ENCODE results near the gene TCF25.
"Not testable (repeated sequence)": the region's sequence is repeated elsewhere in the genome, so short reads cannot be mapped to it uniquely, and the experiment has no call there.

TCF25 gene

GRCh38 chr16:89834813-89835363 is 38.5 kb upstream of the TCF25 start:
- H3K4me1 ChIP-seq (ENCODE audit: control insufficient read depth in 1 of 2, insufficient read depth in 2 of 2, low read length in 2 of 2); H3K9me3 ChIP-seq (ENCODE audit: control insufficient read depth in 1 of 2, low read length in 2 of 2); H3K36me3 ChIP-seq (ENCODE audit: control insufficient read depth in 1 of 2, insufficient read depth in 2 of 2, low read length in 2 of 2); H3K27me3 ChIP-seq (ENCODE audit: low read depth, low read length); H3K27ac ChIP-seq (ENCODE audit: low read length); H3K4me3 ChIP-seq (ENCODE audit: low read depth in 1 of 2, low read length in 2 of 2): not testable (repeated sequence)

DNA sequence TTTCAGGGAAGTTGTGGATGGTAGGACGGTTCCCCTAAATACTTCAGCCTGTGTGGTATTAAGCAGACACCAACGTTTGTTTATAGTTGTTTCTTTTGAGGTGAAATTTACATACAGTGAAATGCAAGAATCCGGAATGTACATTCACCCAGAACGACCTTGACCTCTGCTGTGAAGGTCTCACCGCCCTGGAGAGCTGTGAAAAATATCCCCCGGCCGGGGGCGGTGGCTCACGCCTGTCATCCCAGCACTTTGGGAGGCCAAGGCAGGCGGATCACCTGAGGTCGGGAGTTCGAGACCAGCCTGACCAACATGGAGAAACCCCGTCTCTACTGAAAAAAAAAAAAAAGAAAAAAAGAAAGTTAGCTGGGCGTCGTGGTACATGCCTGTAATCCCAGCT is 36.9 kb upstream of the TCF25 start:
- not testable (repeated sequence) for H3K4me3 ChIP-seq (ENCODE audit: low read depth in 1 of 2, low read length in 2 of 2); H3K9me3 ChIP-seq (ENCODE audit: control insufficient read depth in 1 of 2, low read length in 2 of 2); H3K36me3 ChIP-seq (ENCODE audit: control insufficient read depth in 1 of 2, insufficient read depth in 2 of 2, low read length in 2 of 2); H3K27ac ChIP-seq (ENCODE audit: low read length); H3K4me1 ChIP-seq (ENCODE audit: control insufficient read depth in 1 of 2, insufficient read depth in 2 of 2, low read length in 2 of 2); H3K27me3 ChIP-seq (ENCODE audit: low read depth, low read length)

DNA sequence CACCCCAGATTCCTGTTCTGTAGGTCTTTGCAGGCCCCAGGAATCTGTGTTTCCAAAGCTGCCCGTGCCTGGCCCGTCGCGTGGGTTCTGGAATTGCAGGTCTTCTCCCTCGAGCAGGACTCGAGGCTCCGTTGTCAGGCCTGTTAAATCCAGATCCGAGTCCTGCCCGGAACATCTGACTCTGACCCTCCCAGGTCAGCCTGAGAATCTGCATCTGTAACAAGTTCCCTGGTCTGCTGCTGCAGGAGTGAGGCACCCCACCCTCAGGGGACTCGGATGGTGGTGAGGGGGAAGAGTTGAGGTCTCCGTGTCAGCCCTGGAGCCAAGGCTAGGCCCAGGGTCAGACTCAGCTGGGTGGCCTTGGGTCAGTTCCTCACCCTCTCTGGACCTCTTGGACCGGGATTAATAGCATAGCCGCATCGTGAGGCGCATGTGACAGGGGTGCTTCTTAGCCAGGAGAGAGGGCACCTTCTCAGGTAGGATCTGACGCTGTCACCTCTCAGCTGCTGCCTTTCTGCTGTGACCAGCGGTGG is 36.3 kb upstream of the TCF25 start:
- Histone ChIP-seq H3K27ac (ENCODE audit: low read length) (no peak overlapping the region), H3K4me1 (ENCODE audit: control insufficient read depth in 1 of 2, insufficient read depth in 2 of 2, low read length in 2 of 2) (no peaks in the 10 kb centered on the region), H3K27me3 (ENCODE audit: low read depth, low read length) (no peaks in the 10 kb centered on the region), H3K9me3 (ENCODE audit: control insufficient read depth in 1 of 2, low read length in 2 of 2) (no peaks in the 10 kb centered on the region), H3K4me3 (ENCODE audit: low read depth in 1 of 2, low read length in 2 of 2) (no peak overlapping the region), H3K36me3 (ENCODE audit: control insufficient read depth in 1 of 2, insufficient read depth in 2 of 2, low read length in 2 of 2) (no peaks in the 10 kb centered on the region)

- Histone ChIP-seq H3K9me3 (ENCODE audit: control insufficient read depth in 1 of 2, low read length in 2 of 2) (no peaks in the 10 kb centered on the region), H3K36me3 (ENCODE audit: control insufficient read depth in 1 of 2, insufficient read depth in 2 of 2, low read length in 2 of 2) (no peaks in the 10 kb centered on the region), H3K27me3 (ENCODE audit: low read depth, low read length) (no peaks in the 10 kb centered on the region), H3K4me3 (ENCODE audit: low read depth in 1 of 2, low read length in 2 of 2) (no peak overlapping the region), H3K27ac (ENCODE audit: low read length) (no peak overlapping the region), H3K4me1 (ENCODE audit: control insufficient read depth in 1 of 2, insufficient read depth in 2 of 2, low read length in 2 of 2) (no peaks in the 10 kb centered on the region)
Observed at GRCh38 chr16:89841275-89841674, 32.1 kb upstream of the TCF25 start.

- Histone ChIP-seq H3K4me3 (ENCODE audit: low read depth in 1 of 2, low read length in 2 of 2) (no peak overlapping the region), H3K4me1 (ENCODE audit: control insufficient read depth in 1 of 2, insufficient read depth in 2 of 2, low read length in 2 of 2) (no peaks in the 10 kb centered on the region), H3K9me3 (ENCODE audit: control insufficient read depth in 1 of 2, low read length in 2 of 2) (no peaks in the 10 kb centered on the region), H3K36me3 (ENCODE audit: control insufficient read depth in 1 of 2, insufficient read depth in 2 of 2, low read length in 2 of 2) (no peaks in the 10 kb centered on the region), H3K27ac (ENCODE audit: low read length) (no peak overlapping the region), H3K27me3 (ENCODE audit: low read depth, low read length) (no peaks in the 10 kb centered on the region)
Observed at GRCh38 chr16:89842471-89843408, 30.7 kb upstream of the TCF25 start.

DNA sequence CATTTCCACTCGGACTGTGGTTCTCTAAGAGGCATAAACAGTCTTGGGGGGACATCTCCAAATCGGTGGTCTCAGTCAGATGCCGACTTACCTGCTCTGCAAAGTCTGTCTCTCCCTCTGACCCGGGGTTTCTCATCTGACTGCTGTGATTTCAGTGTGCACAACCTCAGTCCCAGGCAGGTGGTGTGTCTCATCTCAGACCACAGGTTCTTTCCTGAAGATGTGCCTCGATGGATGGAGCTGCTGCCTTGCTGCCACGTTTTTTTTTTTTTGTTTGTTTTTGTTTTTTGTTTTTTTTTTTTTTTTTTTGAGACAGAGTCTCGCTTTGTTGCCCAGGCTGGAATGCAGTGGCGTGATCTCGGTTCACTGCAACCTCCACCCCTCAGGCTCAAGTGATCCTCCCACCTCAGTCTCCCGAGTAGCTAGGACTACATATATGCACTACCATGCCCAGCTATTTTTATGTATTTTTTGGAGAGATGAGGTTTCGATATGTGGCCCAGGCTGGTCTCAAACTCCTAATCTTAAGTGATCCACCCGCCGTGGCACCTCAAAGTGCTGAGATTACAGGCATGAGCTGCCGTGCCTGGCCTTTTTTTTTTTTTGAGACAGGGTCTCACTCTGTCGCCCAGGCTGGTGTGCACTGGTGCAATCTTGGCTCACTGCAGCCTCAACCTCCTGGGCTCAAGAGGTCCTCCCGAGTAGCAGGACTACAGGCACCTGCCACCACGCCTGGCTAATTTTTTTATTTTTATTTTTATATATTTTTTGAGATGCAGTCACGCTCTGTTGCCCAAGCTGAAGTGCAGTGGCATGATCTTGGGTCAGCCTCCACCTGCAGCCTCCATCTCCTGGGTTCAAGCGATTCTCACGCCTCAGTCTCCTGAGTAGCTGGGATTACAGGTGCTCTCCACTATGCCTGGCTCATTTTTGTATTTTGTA is 29.7 kb upstream of the TCF25 start:
- no peaks in the 10 kb centered on the region for H3K4me1 ChIP-seq (ENCODE audit: control insufficient read depth in 1 of 2, insufficient read depth in 2 of 2, low read length in 2 of 2)

DNA sequence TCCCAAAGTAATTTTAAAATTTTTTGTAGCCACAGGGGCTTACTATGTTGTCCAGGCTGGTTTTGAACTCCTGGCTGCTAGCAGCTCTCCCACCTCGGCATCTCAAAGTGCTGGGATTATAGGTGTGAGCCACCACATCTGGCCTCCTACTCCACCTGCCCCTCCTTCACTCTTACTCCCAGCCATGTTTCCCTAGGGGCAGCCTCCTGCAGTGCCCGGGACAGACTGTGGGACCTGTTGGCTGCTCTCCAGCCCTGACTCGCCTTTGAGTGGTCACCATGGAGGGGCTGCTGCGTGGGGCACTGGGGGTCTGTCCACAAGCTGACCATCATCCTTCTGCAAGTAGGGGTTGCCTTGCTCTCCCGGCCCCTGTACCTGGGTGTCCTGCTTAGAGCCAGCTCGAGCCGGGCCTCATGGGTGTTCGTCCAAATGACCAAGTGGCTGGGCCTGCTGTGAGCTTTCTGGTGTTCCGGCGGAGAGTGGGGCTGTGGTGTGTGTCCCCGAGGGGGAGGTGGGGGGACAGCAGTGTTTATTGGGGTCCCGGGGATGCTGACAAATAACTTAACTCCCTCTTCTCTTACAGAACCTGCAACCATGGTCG is 28.6 kb upstream of the TCF25 start:
- H3K9me3 ChIP-seq (ENCODE audit: control insufficient read depth in 1 of 2, low read length in 2 of 2), result no peaks in the 10 kb centered on the region
- H3K4me3 ChIP-seq (ENCODE audit: low read depth in 1 of 2, low read length in 2 of 2), result no peak overlapping the region
- H3K27ac ChIP-seq (ENCODE audit: low read length), result no peak overlapping the region
- no peaks in the 10 kb centered on the region for H3K4me1 ChIP-seq (ENCODE audit: control insufficient read depth in 1 of 2, insufficient read depth in 2 of 2, low read length in 2 of 2)
- H3K36me3 ChIP-seq (ENCODE audit: control insufficient read depth in 1 of 2, insufficient read depth in 2 of 2, low read length in 2 of 2), result no peaks in the 10 kb centered on the region
- no peaks in the 10 kb centered on the region for H3K27me3 ChIP-seq (ENCODE audit: low read depth, low read length)

More for the DNA sequence above, 29.7 kb upstream of the TCF25 start:
- Histone ChIP-seq H3K4me3 (ENCODE audit: low read depth in 1 of 2, low read length in 2 of 2) (no peak overlapping the region), H3K27me3 (ENCODE audit: low read depth, low read length) (no peaks in the 10 kb centered on the region), H3K27ac (ENCODE audit: low read length) (no peak overlapping the region), H3K9me3 (ENCODE audit: control insufficient read depth in 1 of 2, low read length in 2 of 2) (no peaks in the 10 kb centered on the region), H3K36me3 (ENCODE audit: control insufficient read depth in 1 of 2, insufficient read depth in 2 of 2, low read length in 2 of 2) (no peaks in the 10 kb centered on the region)

DNA sequence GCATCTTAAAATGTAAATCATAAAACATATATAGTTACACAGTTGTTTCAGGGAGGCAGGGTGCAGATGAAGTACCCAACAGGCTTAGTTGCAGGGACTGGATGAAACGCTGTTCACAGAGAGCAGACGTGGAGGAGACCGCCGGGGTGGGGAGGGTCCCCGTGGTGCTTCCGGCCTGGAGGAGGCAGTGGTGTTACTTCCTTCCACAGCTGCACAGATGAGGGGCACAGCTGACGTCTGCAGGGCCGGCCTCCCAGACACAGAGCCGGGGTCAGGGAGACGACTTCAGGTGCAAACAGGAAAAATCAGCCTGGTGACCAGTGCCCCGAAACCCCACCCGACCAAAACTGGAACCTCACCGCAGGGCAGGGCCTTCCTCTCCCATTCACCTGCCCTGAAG is 28.0 kb upstream of the TCF25 start:
- Histone ChIP-seq H3K4me1 (ENCODE audit: control insufficient read depth in 1 of 2, insufficient read depth in 2 of 2, low read length in 2 of 2) (no peaks in the 10 kb centered on the region), H3K36me3 (ENCODE audit: control insufficient read depth in 1 of 2, insufficient read depth in 2 of 2, low read length in 2 of 2) (no peaks in the 10 kb centered on the region), H3K27me3 (ENCODE audit: low read depth, low read length) (no peaks in the 10 kb centered on the region), H3K9me3 (ENCODE audit: control insufficient read depth in 1 of 2, low read length in 2 of 2) (no peaks in the 10 kb centered on the region), H3K27ac (ENCODE audit: low read length) (no peak overlapping the region), H3K4me3 (ENCODE audit: low read depth in 1 of 2, low read length in 2 of 2) (no peak overlapping the region)

- no peaks in the 10 kb centered on the region for H3K27me3 ChIP-seq (ENCODE audit: low read depth, low read length)
- no peaks in the 10 kb centered on the region for H3K36me3 ChIP-seq (ENCODE audit: control insufficient read depth in 1 of 2, insufficient read depth in 2 of 2, low read length in 2 of 2)
- no peak overlapping the region for H3K4me3 ChIP-seq (ENCODE audit: low read depth in 1 of 2, low read length in 2 of 2)
- no peaks in the 10 kb centered on the region for H3K4me1 ChIP-seq (ENCODE audit: control insufficient read depth in 1 of 2, insufficient read depth in 2 of 2, low read length in 2 of 2)
- no peaks in the 10 kb centered on the region for H3K9me3 ChIP-seq (ENCODE audit: control insufficient read depth in 1 of 2, low read length in 2 of 2)
- no peak overlapping the region for H3K27ac ChIP-seq (ENCODE audit: low read length)
Observed at GRCh38 chr16:89847051-89847939, 26.1 kb upstream of the TCF25 start.

GRCh38 chr16:89847940-89848297 is 25.5 kb upstream of the TCF25 start:
- H3K36me3 ChIP-seq (ENCODE audit: control insufficient read depth in 1 of 2, insufficient read depth in 2 of 2, low read length in 2 of 2), result no peaks in the 10 kb centered on the region
- H3K27ac ChIP-seq (ENCODE audit: low read length), result no peak overlapping the region
- H3K4me3 ChIP-seq (ENCODE audit: low read depth in 1 of 2, low read length in 2 of 2), result no peak overlapping the region
- no peaks in the 10 kb centered on the region for H3K4me1 ChIP-seq (ENCODE audit: control insufficient read depth in 1 of 2, insufficient read depth in 2 of 2, low read length in 2 of 2)
- no peaks in the 10 kb centered on the region for H3K9me3 ChIP-seq (ENCODE audit: control insufficient read depth in 1 of 2, low read length in 2 of 2)
- no peaks in the 10 kb centered on the region for H3K27me3 ChIP-seq (ENCODE audit: low read depth, low read length)
